Stimulated activated CD4-positive, alpha-beta T cell treated with anti-CD3 and anti-CD28 coated beads, Interleukin-2, amount 100 ng/mL, for 4 hours (primary cell): ENCODE measurements around the gene VIPR2.
"Not testable (repeated sequence)": the region's sequence is repeated elsewhere in the genome, so short reads cannot be mapped to it uniquely, and the experiment has no call there.

Experiments used
- DNase-seq: peaks from one replicate; pipeline ENCODE4 v3.0.0-alpha.2; 2020; ENCODE audit warnings: low read depth

The VIPR2 gene

GRCh38 chr7:159008417-159008816 is 136.2 kb downstream of the VIPR2 start:
- no peak for DNase-seq

- no peak for DNase-seq
Observed at GRCh38 chr7:159007996-159008389, 136.7 kb downstream of the VIPR2 start.

DNA sequence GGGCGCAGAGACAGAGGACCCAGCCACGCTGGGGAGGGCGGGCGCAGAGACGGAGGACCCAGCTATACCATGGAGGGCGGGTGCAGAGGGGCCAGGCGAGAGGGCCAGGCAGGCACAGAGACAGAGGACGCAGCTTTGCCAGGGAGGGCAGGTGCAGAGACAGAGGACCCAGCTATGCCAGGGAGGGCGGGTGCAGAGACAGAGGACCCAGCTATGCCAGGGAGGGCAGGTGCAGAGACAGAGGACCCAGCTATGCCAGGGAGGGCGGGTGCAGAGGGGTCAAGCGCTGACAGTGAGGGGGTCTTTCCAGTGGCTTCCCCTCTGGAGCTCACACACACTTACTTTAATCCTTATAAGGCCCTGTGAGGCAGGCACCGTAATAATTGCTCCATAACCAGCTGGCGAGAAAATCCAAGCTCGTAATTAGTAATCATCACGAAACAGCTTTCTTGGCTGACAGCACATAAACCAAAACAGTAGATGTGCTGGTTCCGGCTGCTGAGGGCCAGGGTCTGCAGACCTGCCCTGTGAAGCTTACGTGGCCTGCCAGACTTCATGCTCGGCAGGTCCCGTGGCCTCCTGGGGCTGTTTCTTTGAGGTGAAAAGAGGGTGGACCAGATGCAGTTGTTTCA is 137.2 kb downstream of the VIPR2 start:
- no peak for DNase-seq

DNA sequence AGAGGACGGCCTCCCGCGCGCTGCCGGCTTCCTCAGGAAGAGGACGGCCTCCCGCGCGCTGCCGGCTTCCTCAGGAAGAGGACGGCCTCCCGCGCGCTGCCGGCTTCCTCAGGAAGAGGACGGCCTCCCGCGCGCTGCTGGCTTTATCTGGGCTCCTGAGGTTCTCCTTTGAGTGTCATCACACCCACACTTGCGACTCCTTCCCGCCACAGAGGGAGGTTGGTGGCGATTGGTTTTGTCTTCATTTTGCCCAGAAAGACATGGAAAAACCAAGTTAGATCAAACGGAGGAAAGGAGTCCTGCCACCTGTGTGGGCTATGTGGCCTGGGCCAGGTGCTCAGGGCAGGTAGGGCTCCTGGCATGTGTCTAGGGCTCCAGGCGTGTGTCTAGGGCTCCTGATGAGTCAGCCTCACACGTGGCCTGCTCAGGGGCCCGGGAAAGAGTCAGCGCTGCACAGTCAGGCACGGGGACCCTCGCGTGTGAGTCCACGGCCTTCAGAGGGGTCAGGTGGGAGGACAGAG is 138.0 kb downstream of the VIPR2 start:
- DNase-seq = no peak

- not testable (repeated sequence) for DNase-seq
Observed at GRCh38 chr7:159006022-159006609, 138.6 kb downstream of the VIPR2 start.

- DNase-seq = no peak
Observed at GRCh38 chr7:159005618-159006017, 139.0 kb downstream of the VIPR2 start.

DNA sequence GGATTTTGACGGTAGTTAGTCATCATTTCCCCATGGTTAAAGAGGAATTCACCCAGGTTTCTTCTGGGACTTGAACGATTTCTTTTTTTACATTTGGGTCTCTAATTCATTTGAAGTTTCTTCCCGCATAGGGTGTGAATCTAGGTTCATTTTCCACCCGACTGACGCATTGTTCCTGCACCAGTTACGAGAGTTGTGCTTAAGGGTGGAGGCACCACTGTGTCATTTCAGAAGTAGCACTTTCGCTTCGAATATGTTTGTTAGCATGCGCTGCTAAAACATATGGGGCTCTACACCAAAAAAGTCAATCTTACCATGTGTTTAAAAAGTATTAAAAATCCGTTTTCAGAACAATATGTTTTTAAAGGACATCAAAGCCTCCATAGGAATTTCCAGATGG is 140.3 kb downstream of the VIPR2 start:
- no peak for DNase-seq

- DNase-seq = no peak
Observed at GRCh38 chr7:159001811-159002210, 142.9 kb downstream of the VIPR2 start.

DNA sequence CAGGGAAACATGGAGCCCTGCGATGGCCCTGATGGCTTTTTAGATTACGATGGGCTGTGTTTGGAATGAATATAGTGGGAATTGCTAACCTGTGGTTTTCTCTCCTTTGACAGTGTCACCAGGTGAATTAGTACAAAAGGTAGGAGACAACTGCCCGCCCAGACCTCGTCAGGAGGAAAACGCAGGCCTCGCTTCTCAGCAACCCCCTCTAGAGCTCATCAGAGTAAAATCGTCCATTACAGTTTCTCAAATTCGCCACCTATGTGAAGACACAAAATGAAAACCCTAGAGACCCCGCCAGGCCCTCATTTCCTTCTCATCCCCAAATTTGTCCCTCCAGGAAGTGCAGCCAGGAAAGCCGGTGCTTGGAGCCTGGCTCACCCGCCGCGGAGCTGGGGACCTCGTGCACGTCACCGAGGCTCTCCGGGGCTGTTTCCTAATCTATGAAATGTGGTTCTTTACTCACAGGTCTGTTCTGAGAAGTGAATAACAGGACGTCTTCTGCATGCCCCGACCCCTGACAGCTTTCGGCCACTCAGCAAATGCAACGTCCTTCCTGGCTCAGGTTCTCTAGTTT is 143.7 kb downstream of the VIPR2 start:
- DNase-seq = no peak

- DNase-seq = no peak
Observed at GRCh38 chr7:159000070-159000469, 144.6 kb downstream of the VIPR2 start.

DNA sequence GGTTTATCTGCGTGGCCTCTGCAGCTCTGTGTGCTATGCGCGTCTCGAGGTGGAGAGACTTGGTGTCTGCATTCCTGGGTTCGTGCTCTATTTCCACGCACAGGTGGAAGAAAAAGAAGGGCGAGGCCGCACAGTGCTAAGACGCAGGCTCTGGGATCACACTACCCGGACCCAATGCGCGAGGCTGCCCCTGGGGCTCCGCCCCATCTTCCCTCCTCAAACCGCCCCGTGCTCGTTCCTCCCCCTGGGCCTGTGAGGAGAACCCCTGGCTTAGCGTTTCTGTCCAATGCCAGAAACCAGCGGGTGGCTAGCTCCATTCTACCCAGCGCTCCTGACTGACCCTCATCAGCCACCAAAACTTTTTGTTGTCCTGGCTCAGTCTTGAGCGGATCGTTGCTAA is 145.2 kb downstream of the VIPR2 start:
- no peak for DNase-seq

DNA sequence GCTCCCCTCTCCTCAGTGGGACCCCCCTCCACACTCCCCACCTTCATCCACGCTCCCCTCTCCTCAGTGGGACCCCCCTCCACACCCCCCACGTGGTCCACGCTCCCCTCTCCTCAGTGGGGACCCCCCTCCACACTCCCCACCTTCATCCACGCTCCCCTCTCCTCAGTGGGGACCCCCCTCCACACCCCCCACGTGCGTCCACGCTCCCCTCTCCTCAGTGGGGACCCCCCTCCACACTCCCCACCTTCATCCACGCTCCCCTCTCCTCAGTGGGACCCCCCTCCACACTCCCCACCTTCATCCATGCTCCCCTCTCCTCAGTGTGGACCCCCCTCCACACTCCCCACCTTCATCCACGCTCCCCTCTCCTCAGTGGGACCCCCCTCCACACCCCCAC is 146.4 kb downstream of the VIPR2 start:
- not testable (repeated sequence) for DNase-seq

DNA sequence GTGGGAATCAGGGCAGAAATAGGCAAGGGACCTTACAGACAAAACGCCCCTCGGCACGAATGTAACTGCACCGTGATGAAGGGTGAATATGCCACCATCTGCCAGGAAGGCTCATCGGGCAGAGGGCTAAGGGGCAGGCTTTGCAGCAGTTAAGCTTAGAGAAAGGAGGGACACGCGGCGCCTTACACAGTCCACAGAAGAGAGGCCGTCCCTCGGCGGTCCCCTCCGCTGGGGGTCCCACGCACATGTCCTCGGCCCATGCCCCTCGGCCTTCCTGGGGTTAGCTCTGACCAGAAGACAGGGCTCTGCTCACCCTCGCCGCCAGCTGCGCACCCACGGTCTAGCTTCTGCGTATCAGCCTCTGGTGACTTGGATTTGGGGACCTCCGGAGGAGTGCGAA is 147.2 kb downstream of the VIPR2 start:
- DNase-seq = no peak

DNA sequence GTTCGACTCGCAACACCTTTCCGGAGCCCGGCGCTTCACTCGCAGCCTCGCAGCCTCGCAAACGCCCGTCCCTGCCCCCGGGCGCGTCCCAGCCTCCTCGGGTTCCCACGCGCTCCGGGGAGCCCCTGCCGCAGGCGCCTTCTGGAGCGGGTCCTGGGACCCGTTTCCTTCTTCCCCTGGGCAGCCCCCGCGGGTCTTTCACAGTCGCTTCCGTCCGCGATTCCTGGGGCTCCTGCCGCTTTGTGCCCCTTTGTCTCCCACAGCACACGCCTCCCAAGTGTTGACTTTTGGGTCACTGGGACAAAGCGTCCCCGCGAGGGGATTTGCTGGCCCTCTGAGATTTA is 147.6 kb downstream of the VIPR2 start:
- DNase-seq = no peak

DNA sequence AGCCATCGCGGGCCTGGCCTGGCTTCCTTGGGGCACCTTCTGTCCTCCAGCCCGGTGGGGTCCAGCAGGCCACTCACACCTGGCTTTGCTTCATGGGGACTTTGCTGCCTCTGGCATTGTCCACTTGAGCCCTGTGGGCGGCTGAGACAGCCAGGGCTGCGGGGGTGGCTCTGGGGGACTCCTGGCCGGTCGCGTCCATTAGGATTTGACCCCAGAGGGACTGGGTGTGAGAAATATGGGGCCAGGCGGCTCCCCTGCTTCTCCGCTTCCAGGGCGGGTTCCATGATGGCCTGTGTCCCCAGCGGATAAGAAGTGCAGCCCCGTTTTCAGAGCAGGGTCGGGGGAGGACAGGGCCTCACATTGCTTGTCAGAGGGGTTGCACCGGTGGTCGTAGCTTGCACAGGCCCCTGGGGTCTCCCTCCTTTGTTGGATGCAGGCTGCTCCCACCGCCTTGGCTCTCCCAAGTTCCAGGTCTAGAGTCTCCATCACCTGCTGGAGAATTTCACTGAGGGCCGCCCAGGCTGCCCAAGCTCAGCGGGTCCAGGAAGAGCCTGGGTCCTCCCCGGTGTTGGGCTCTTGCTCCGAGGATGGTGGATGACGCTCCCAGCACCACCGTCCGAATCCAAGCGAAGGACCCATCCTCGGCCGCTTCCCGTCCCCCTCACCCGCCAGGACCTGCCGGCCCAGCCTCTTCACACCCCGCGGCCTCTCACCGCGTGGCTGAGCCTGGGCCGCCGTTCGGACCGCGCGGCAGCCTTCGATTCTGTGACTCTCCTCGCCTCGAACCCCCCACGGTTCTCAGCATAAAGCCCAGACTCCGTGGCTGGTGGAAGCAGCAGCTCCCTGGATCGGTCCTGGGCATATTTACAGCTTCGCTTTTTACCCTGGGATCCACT is 148.2 kb downstream of the VIPR2 start:
- DNase-seq = no peak

DNA sequence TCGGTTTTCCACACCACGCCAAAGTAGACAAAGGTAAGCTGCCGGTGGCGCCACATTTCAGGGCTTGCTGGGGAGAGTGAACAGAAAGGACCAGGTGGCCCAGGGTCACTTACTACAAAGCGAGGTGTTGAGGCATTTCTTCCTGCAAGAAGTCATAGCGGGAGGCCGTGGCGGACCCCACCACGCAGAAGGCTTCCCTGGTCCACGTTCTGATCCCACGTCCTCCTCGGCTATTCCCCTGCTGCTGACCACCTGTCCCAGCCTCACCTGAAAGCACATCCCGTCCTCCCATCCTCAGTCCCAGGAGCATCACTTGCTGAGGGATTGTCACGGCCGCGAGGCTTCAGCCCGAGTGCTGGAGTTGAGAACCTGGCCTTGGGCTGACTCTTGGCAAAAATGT is 149.2 kb downstream of the VIPR2 start:
- no peak for DNase-seq

DNA sequence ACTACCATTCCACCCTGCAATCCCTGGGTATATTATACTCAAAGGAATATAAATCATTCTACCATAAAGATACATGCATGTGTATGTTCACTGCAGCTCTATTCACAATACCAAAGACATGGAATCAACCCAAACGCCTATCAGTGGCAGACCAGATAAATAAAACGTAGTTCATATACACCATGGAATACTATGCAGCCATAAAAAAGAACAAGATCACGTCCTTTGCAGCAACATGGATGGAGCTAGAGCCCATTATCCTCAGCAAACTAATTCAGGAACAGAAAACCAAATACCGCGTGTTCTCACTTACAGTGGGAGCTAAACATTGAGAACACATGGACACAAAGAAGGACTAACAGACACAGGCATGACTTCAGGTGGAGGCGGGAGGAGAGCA is 150.0 kb downstream of the VIPR2 start:
- no peak for DNase-seq

- no peak for DNase-seq
Observed at GRCh38 chr7:158993591-158993990, 151.1 kb downstream of the VIPR2 start.

DNA sequence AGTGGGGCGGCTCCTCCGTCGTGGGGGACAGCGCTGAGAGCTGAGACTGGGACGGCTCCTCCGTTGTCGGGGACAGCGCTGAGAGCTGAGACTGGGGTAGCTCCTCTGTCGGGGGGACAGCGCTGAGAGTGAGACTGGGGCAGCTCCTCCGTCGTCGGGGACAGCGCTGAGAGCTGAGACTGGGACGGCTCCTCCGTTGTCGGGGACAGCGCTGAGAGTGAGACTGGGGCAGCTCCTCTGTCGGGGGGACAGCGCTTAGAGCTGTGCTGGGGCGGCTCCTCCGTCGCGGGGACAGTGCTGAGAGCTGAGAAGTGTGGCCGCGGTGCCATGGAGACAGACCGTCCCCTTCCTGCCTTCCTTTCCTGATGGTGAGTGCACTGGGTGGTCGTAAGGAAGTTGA is 151.9 kb downstream of the VIPR2 start:
- no peak for DNase-seq

DNA sequence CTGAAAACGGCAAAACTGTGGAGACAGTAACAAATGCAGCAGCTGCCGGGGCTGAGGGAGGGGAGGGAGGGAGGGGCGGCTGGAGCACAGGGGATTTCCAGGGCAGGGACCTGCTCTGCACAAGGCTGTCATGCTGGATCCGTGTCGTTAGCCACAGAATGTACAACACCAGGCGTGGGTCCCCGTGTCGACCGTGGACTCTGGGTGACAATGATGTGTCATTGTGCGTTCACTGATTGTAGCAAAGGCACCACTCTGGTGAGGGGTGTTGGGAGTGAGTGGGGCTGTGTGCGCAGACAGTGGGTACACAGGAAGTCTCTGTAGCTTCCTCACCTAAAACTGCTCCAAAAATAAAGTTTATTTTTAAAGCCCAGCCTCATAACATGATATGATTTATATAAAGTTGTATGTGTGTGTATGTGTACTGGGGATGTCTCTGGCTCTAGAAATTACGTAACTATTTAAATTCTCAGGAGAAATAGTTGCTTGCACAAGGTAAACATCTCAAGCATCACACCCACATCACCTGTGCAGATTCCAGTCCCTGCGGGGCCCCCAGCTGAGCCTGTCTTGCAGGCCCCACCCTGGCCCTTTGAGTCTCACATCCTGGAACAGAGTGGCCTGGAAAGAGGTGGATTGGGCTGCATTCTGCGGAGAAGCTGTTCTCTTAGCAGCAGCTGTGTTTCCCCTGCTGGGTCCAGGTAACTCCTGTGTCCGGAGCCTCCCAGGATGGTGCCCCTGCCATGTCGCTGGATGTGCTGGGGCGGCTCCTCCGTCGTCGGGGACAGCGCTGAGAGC is 152.6 kb downstream of the VIPR2 start:
- DNase-seq = no peak

DNA sequence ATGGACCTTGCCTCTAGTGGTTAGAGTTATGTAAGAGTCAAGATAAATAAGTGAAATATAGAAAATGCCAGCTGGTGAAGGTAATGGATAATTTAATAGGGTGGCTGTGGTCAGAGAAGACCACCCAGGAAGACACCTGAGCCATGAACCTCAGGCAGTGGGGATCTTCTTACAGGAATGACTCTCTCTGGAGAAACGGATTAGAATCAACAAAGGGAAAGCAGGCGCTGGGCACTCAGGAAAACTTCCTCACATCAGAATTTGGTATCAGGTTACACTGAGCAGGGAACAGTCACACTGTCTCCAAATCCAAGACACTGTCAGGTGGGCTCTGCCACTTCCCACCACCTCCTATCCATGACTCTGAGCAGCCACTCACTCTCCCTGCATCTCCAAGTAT is 155.7 kb downstream of the VIPR2 start:
- no peak for DNase-seq

GRCh38 chr7:158988302-158988862 is 156.3 kb downstream of the VIPR2 start:
- no peak for DNase-seq
